Right atrium auricular region (tissue), 2 donors: Measurements from ENCODE around the gene HOXA2. TPM values are rescaled to one million over a fixed set of nuclear protein-coding genes. Genes with fewer than 3 reads are reported as not detected.

Experiments
- DNase-seq: peaks from one replicate; pipeline ENCODE4 v3.0.0-alpha.2; 2019; ENCODE audit warnings: low spot score
- H3K27ac ChIP-seq, 2 donors: fragments of 200-600 bp; sonication (generic); 1 replicate in 1 of 2; 2 replicates in 1 of 2; pipeline ENCODE4 v1.5.1; 2016 to 2019
- H3K27me3 ChIP-seq, 2 donors: fragments of 200-600 bp; sonication (generic); one replicate each; pipeline versions ENCODE4 v1.5.1 to v1.6.0; 2017 to 2019
- H3K36me3 ChIP-seq: fragments of 200-600 bp; sonication (generic); one replicate; pipeline ENCODE4 v1.5.1; 2016
- H3K4me1 ChIP-seq, 2 donors: fragments of 200-600 bp; sonication (generic); one replicate each; pipeline versions ENCODE4 v1.5.1 to v1.6.0; 2017 to 2019
- H3K4me3 ChIP-seq, 2 donors: fragments of 200-600 bp; sonication (generic); 1 replicate in 1 of 2; 2 replicates in 1 of 2; pipeline ENCODE4 v1.5.1; 2017 to 2019; ENCODE audit warnings: mild to moderate bottlenecking in 1 of 2, moderate library complexity in 1 of 2
- H3K9me3 ChIP-seq, 2 donors: fragments of 200-600 bp; sonication (generic); one replicate each; pipeline ENCODE4 v1.5.1; 2019
- CTCF ChIP-seq, 2 donors: fragments of 200-600 bp; sonication (generic); IDR thresholded peaks; one replicate each; pipeline ENCODE4 v1.5.1; 2019; ENCODE audit warnings: antibody characterized with exemption in 2 of 2
- total RNA-seq, 2 donors: library from RNA; depleted of rRNA; stranded (reverse); fragments of >200 nt; gene quantifications; one replicate each; pipeline ENCODE4 v1.1.0, GENCODE V29; 2016

The HOXA2 gene
- total RNA-seq, 2 donors from 2014 or later: 0.16 to 0.33 TPM

- Histone ChIP-seq H3K9me3 (no peaks in the 10 kb centered on the region), H3K36me3 (no peaks in the 10 kb centered on the region), H3K27ac (no peak overlapping the region), H3K27me3 (peaks cover 8 to 38% of the 10 kb centered on the region in 2 donors), H3K4me3 (no peak overlapping the region), H3K4me1 (peaks cover 0 to 12% of the 10 kb centered on the region in 2 donors)
- no peak for DNase-seq
- no peak for TF ChIP-seq CTCF (IDR thresholded peaks at IDR 0.05)
Observed at GRCh38 chr7:27121684-27122076, 19.2 kb upstream of the HOXA2 start.

GRCh38 chr7:27119412-27119911 is 17.0 kb upstream of the HOXA2 start:
- no peak overlapping the region for H3K4me3 ChIP-seq
- TF ChIP-seq CTCF (IDR thresholded peaks at IDR 0.05): no peak

GRCh38 chr7:27118580-27118979 is 16.1 kb upstream of the HOXA2 start:
- H3K4me1 ChIP-seq: peaks cover 0 to 23% of the 10 kb centered on the region in 2 donors
- peak; percentile 21 for DNase-seq
- peaks cover 17 to 42% of the 10 kb centered on the region in 2 donors for H3K27me3 ChIP-seq

More at GRCh38 chr7:27119412-27119911, 17.0 kb upstream of the HOXA2 start:
- Histone ChIP-seq H3K27ac (no peak overlapping the region), H3K9me3 (no peaks in the 10 kb centered on the region), H3K36me3 (no peaks in the 10 kb centered on the region), H3K4me1 (peaks cover 0 to 23% of the 10 kb centered on the region in 2 donors), H3K27me3 (peaks cover 17 to 43% of the 10 kb centered on the region in 2 donors)
- DNase-seq: no peak

GRCh38 chr7:27117887-27118491 is 15.5 kb upstream of the HOXA2 start:
- Histone ChIP-seq H3K27ac (peak overlapping the region; percentile 39 to 41), H3K36me3 (no peaks in the 10 kb centered on the region), H3K9me3 (no peaks in the 10 kb centered on the region), H3K27me3 (peaks cover 14 to 44% of the 10 kb centered on the region in 2 donors), H3K4me1 (peaks cover 0 to 23% of the 10 kb centered on the region in 2 donors), H3K4me3 (peak overlapping the region in 1 of 2 donors; percentile 28)
- peak; percentile 40 for DNase-seq
- TF ChIP-seq CTCF (IDR thresholded peaks at IDR 0.05): no peak

More at GRCh38 chr7:27118580-27118979, 16.1 kb upstream of the HOXA2 start:
- no peaks in the 10 kb centered on the region for H3K9me3 ChIP-seq
- no peak for TF ChIP-seq CTCF (IDR thresholded peaks at IDR 0.05)
- H3K4me3 ChIP-seq: no peak overlapping the region
- no peaks in the 10 kb centered on the region for H3K36me3 ChIP-seq
- H3K27ac ChIP-seq: peak overlapping the region in 1 of 2 donors; percentile 35

GRCh38 chr7:27116962-27117886 is 14.7 kb upstream of the HOXA2 start:
- H3K4me3 ChIP-seq: peak overlapping the region in 1 of 2 donors; percentile 28

More at GRCh38 chr7:27116962-27117886, 14.7 kb upstream of the HOXA2 start:
- peak; percentile 52 for DNase-seq
- H3K4me1 ChIP-seq: peaks cover 0 to 23% of the 10 kb centered on the region in 2 donors
- peaks cover 14 to 38% of the 10 kb centered on the region in 2 donors for H3K27me3 ChIP-seq
- TF ChIP-seq CTCF (IDR thresholded peaks at IDR 0.05): no peak
- no peaks in the 10 kb centered on the region for H3K9me3 ChIP-seq
- H3K27ac ChIP-seq: peak overlapping the region; percentile 39 to 41
- H3K36me3 ChIP-seq: no peaks in the 10 kb centered on the region
